Esophagus muscularis mucosa (tissue), 4 donors: ENCODE measurements around the gene COL6A3. TPM values are rescaled to one million over a fixed set of nuclear protein-coding genes. Genes with fewer than 3 reads are reported as not detected.
"Not testable (repeated sequence)": the region's sequence is repeated elsewhere in the genome, so short reads cannot be mapped to it uniquely, and the experiment has no call there.

Experiments
- DNase-seq: peaks from one replicate; pipeline ENCODE4 v3.0.0-alpha.2; 2017; ENCODE audit errors: extremely low spot score
- H3K27ac ChIP-seq, 4 donors: fragments of 200-600 bp; sonication (generic); replicated peaks in 1 of 4; 1 replicate in 3 of 4; 2 replicates in 1 of 4; pipeline ENCODE4 v1.5.1; 2016 to 2019; ENCODE audit warnings: mild to moderate bottlenecking in 1 of 4
- H3K27me3 ChIP-seq, 4 donors: fragments of 200-600 bp; sonication (generic); one replicate each; pipeline versions ENCODE4 v1.5.1 to v1.6.0; 2016 to 2019
- H3K36me3 ChIP-seq, 4 donors: fragments of 200-600 bp; sonication (generic); one replicate each; pipeline ENCODE4 v1.5.1; 2016 to 2019
- H3K4me1 ChIP-seq, 4 donors: fragments of 200-600 bp; sonication (generic); one replicate each; pipeline ENCODE4 v1.5.1; 2016 to 2019
- H3K4me3 ChIP-seq, 4 donors: fragments of 200-600 bp; sonication (generic); 1 replicate in 2 of 4; 2 replicates in 2 of 4; pipeline ENCODE4 v1.5.1; 2016 to 2019; ENCODE audit warnings: mild to moderate bottlenecking in 4 of 4, moderate library complexity in 1 of 4
- H3K9me3 ChIP-seq, 4 donors: fragments of 200-600 bp; sonication (generic); 1 replicate in 3 of 4; 2 replicates in 1 of 4; pipeline ENCODE4 v1.5.1; 2016 to 2019
- EP300 ChIP-seq: sonication (generic); formaldehyde crosslinking; IDR thresholded peaks from one replicate; pipeline ENCODE4 v1.6.1; 2017; ENCODE audit warnings: antibody characterized with exemption
- POLR2A ChIP-seq: fragments of 450-650 bp; IDR thresholded peaks from one replicate; pipeline ENCODE4 v1.6.1; 2017; ENCODE audit warnings: antibody characterized with exemption, moderate library complexity, mild to moderate bottlenecking, low read depth
- POLR2AphosphoS5 ChIP-seq, 2 donors: sonication (generic); formaldehyde crosslinking; IDR thresholded peaks; one replicate each; pipeline ENCODE4 v1.6.1; 2017; ENCODE audit warnings: antibody characterized with exemption in 2 of 2
- WGBS: methylation state at CpG from one replicate; pipeline ENCODE4 v1.1.5; 2018; 5-methylcytosine and 5-hydroxymethylcytosine counted together
- intact Hi-C: fragments of 100-400 bp; cut with DNase I; formaldehyde crosslinking; loops from one replicate; pipeline ENCODE4 v1.15.1; 2023
- total RNA-seq, 4 donors: library from RNA; depleted of rRNA; stranded (reverse); fragments of >200 nt; gene quantifications; one replicate each; pipeline versions ENCODE4 v1.1.0 to v1.2.1, GENCODE V29; 2016
- TF ChIP-seq, protein P1 (sequence below), 3 experiments: fragments of 200-600 bp in 2 of 3; fragments of 450-650 bp in 1 of 3; sonication (generic) in 2 of 3; IDR thresholded peaks; one replicate each; pipeline ENCODE4 v1.5.1; 2017 to 2019; ENCODE audit warnings: antibody characterized with exemption in 3 of 3, mild to moderate bottlenecking in 2 of 3, moderate library complexity in 1 of 3

COL6A3 gene
- total RNA-seq, 4 donors from 2014 or later, result 96.2 to 350 (median 192) TPM

DNA sequence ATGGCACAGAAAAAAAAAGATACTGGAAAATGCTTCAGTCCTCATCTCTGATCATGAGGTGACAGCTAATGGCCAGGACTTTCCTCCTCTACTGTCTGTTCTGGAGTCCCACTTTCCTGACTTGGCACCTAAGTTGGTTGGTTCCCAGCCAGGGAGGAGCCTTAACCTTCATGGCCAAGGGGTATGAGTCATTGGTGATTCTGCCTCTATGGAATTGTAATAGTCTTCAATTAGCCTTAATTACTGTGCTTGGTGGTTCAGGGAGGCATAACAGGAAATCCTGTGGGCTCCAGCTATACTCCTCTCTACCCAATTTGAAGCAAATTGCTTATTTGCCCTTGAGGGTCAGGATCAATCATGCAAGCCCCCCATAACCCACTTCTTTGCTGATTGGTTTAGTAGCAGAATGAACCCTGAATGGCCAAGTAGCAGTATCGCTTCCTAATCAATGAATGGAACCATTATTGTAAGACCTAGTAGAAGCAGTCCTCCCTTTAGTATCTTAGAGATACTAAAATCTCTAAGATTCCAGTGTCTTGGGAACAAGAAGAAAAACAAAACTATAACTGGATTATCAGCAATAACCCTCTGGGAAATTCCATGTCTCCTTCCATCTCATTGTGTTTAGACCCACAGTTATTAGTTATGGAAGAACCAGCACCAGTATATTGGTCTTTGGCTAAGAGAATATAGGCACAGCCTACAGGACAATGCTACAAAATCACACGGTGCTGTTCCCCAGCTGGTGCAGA, 109.0 kb downstream of the COL6A3 start:
- intact Hi-C loops, result no loop called here
- peak overlapping the region; percentile 5 to 37 (median 23) for H3K27ac ChIP-seq
- no peak for DNase-seq

DNA sequence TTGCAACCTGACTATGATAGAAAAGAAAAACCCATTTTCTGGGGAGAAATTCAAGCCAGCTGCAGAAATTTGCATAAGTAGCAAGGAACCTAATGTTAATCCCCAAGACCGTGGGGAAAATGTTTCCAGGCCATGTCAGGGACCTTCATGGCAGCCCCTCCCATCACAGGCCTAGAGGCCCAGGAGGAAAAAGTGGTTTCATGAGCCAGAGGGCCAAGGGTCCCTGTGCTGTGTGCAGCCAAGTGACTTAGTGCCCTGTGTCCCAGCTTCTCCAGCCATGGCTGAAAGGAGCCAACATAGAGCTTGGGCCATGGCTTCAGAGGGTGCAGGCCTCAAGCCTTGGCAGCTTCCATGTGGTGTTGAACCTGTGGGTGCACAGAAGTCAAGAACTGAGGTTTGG, 110.7 kb downstream of the COL6A3 start:
- 33% methylated on average over 1 of the region's 1 CpG for WGBS
- H3K4me1 ChIP-seq, result peaks cover 12 to 44% (median 28%) of the 10 kb centered on the region in 4 donors
- H3K36me3 ChIP-seq, result not testable (repeated sequence)

More for the DNA sequence above, 109.0 kb downstream of the COL6A3 start:
- TF ChIP-seq, protein P1, sequence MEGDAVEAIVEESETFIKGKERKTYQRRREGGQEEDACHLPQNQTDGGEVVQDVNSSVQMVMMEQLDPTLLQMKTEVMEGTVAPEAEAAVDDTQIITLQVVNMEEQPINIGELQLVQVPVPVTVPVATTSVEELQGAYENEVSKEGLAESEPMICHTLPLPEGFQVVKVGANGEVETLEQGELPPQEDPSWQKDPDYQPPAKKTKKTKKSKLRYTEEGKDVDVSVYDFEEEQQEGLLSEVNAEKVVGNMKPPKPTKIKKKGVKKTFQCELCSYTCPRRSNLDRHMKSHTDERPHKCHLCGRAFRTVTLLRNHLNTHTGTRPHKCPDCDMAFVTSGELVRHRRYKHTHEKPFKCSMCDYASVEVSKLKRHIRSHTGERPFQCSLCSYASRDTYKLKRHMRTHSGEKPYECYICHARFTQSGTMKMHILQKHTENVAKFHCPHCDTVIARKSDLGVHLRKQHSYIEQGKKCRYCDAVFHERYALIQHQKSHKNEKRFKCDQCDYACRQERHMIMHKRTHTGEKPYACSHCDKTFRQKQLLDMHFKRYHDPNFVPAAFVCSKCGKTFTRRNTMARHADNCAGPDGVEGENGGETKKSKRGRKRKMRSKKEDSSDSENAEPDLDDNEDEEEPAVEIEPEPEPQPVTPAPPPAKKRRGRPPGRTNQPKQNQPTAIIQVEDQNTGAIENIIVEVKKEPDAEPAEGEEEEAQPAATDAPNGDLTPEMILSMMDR (IDR thresholded peaks at IDR 0.05), result no peak
- TF ChIP-seq POLR2AphosphoS5 (IDR thresholded peaks at IDR 0.05), result peak in 1 of 2 donors; percentile 62
- TF ChIP-seq EP300, result no peak
- no peak for TF ChIP-seq POLR2A
- Histone ChIP-seq H3K9me3 (no peaks in the 10 kb centered on the region), H3K4me3 (no peak overlapping the region), H3K27me3 (peaks cover 0 to 2% (median 0%) of the 10 kb centered on the region in 4 donors), H3K36me3 (no peaks in the 10 kb centered on the region), H3K4me1 (peaks cover 14 to 48% (median 37%) of the 10 kb centered on the region in 4 donors)
- WGBS, result 68% methylated on average over 2 of the region's 2 CpGs

DNA sequence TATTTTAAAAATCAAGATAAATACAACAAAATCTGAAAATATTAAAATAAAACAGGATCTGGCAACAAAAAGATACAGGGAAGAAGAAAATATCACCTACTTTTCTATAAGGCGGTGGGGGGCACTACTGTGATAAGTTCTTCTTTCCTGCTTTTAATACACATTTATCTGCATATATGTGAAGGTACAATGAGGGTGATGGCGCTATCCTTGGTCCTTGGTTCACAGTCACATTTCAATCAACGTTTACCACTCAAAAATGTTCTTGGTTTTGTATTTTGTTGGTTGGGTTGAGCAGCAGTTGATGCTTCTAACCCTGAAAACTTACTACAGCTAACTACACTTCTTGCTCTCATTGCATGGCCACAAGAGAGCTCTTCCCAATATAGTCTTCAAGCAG, 112.4 kb downstream of the COL6A3 start:
- WGBS, result 89% methylated on average over 3 of the region's 3 CpGs
- peaks cover 0 to 2% (median 0%) of the 10 kb centered on the region in 4 donors for H3K27me3 ChIP-seq
- peaks cover 12 to 44% (median 36%) of the 10 kb centered on the region in 4 donors for H3K4me1 ChIP-seq
- H3K4me3 ChIP-seq, result no peak overlapping the region
- TF ChIP-seq, protein P1 (IDR thresholded peaks at IDR 0.05), result no peak
- TF ChIP-seq EP300 (no peak), POLR2AphosphoS5 (IDR thresholded peaks at IDR 0.05) (no peak), POLR2A (no peak)
- intact Hi-C loops, result no loop called here
- DNase-seq, result no peak
- H3K9me3 ChIP-seq, result no peaks in the 10 kb centered on the region
- H3K36me3 ChIP-seq, result no peaks in the 10 kb centered on the region
- no peak overlapping the region for H3K27ac ChIP-seq

More for the DNA sequence above, 110.7 kb downstream of the COL6A3 start:
- DNase-seq, H3K4me3 ChIP-seq, intact Hi-C loops, H3K9me3 ChIP-seq, H3K27ac ChIP-seq, H3K27me3 ChIP-seq: not testable (repeated sequence)

DNA sequence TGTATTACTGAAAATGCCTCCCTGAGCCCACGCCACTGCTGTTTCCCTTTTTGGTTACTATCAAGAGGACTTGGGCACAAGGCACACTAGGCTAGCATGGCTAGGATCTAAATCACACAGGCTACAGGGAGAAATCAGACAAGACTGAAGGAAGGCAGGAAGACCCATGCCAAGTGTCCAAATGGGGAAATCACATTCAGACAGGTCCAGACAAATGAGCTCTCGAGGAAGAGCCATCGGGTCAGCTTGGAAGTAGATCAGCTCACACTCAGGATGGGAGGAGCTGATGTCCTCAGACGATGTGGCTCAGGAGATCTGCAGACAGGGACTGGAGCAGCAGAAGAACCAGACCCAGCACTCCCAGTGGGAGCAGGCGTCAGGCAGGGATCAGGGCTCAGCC, 113.2 kb downstream of the COL6A3 start:
- DNase-seq, result no peak
- intact Hi-C loops, result no loop called here
- 55% methylated on average over 5 of the region's 5 CpGs for WGBS
- H3K9me3 ChIP-seq, result no peaks in the 10 kb centered on the region
- peak overlapping the region in 2 of 4 donors; percentile 38 to 44 for H3K27ac ChIP-seq
- peaks cover 0 to 2% (median 0%) of the 10 kb centered on the region in 4 donors for H3K27me3 ChIP-seq
- peaks cover 12 to 48% (median 43%) of the 10 kb centered on the region in 4 donors for H3K4me1 ChIP-seq
- no peaks in the 10 kb centered on the region for H3K36me3 ChIP-seq
- TF ChIP-seq EP300 (no peak), POLR2AphosphoS5 (IDR thresholded peaks at IDR 0.05) (no peak), POLR2A (no peak)
- TF ChIP-seq, protein P1 (IDR thresholded peaks at IDR 0.05), result no peak
- H3K4me3 ChIP-seq, result peak overlapping the region in 1 of 4 donors; percentile 15

DNA sequence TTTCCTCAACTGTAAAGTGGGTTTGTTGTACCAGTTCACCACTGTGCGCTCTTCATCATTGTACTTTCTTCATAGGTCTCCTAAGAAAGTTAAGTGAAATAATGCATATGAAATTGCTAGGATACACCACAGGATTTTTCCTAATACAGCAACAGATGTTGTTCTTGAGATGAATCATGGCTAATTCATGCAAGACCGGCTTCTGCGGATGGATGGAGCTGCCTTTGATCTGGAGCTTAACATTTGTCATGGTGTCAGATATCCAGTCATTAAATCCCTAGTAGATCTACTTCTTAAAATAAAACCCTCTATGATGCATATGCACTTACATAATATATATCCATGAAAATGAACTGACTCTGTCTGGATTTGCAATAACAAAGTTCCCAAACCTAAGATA, 114.1 kb downstream of the COL6A3 start:
- TF ChIP-seq POLR2A (no peak), EP300 (no peak), POLR2AphosphoS5 (IDR thresholded peaks at IDR 0.05) (no peak)
- TF ChIP-seq, protein P1 (IDR thresholded peaks at IDR 0.05), result no peak
- Histone ChIP-seq H3K9me3 (no peaks in the 10 kb centered on the region), H3K27me3 (peaks cover 0 to 2% (median 0%) of the 10 kb centered on the region in 4 donors), H3K36me3 (no peaks in the 10 kb centered on the region), H3K27ac (peak overlapping the region in 1 of 4 donors; percentile 38), H3K4me1 (peaks cover 11 to 45% (median 41%) of the 10 kb centered on the region in 4 donors), H3K4me3 (no peak overlapping the region)
- WGBS, result 73% methylated on average over 3 of the region's 3 CpGs
- intact Hi-C loops, result no loop called here
- DNase-seq, result no peak
